Fibroblast of lung (primary cell): Measurements from ENCODE around the gene EYS. TPM values are rescaled to one million over a fixed set of nuclear protein-coding genes. Genes with fewer than 3 reads are reported as not detected.

Source experiments
- DNase-seq, 2 donors: peaks; one replicate each; pipeline versions ENCODE4 v3.0.0 to v3.0.0-alpha.2; 2010; ENCODE audit warnings: low read depth in 2 of 2
- H2AFZ ChIP-seq: 2 replicates; pipeline ENCODE4 v1.5.1; 2012; ENCODE audit warnings: low read length, control low read depth, inconsistent platforms
- H3K27ac ChIP-seq: 2 replicates; pipeline ENCODE4 v1.5.1; 2011; ENCODE audit warnings: low read length, control low read depth; ENCODE audit not compliant: insufficient read depth
- H3K27me3 ChIP-seq: 2 replicates; pipeline ENCODE4 v1.5.1; 2011; ENCODE audit warnings: mild to moderate bottlenecking, low read length; ENCODE audit not compliant: control insufficient read depth, insufficient read depth
- H3K36me3 ChIP-seq: 2 replicates; pipeline ENCODE4 v1.5.1; 2011; ENCODE audit warnings: low read length; ENCODE audit not compliant: control insufficient read depth, insufficient read depth
- H3K4me1 ChIP-seq: 2 replicates; pipeline ENCODE4 v1.5.1; 2011; ENCODE audit warnings: low read length; ENCODE audit not compliant: control insufficient read depth, insufficient read depth; ENCODE audit errors: extremely low read depth
- H3K4me2 ChIP-seq: 2 replicates; pipeline ENCODE4 v1.5.1; 2011; ENCODE audit warnings: low read length, control low read depth; ENCODE audit not compliant: insufficient read depth; ENCODE audit errors: extremely low read depth
- H3K4me3 ChIP-seq, 4 experiments: fragments of 200-600 bp in 1 of 4; sonication (generic) in 1 of 4; replicated peaks in 1 of 4; 2 replicates each; pipeline ENCODE4 v1.5.1; 2011 to 2016; ENCODE audit warnings: low read length in 4 of 4, low read depth in 3 of 4, mild to moderate bottlenecking in 3 of 4, control low read depth in 2 of 4, inconsistent platforms in 1 of 4, mixed read lengths in 1 of 4; ENCODE audit not compliant: insufficient read depth in 1 of 4; ENCODE audit errors: control extremely low read depth in 1 of 4
- H3K79me2 ChIP-seq: 2 replicates; pipeline ENCODE4 v1.5.1; 2012; ENCODE audit warnings: mild to moderate bottlenecking, low read length, inconsistent platforms; ENCODE audit not compliant: control insufficient read depth, insufficient read depth
- H3K9ac ChIP-seq: 2 replicates; pipeline ENCODE4 v1.5.1; 2011; ENCODE audit warnings: mild to moderate bottlenecking, low read length, control low read depth; ENCODE audit not compliant: insufficient read depth
- H3K9me3 ChIP-seq: 2 replicates; pipeline ENCODE4 v1.5.1; 2012; ENCODE audit warnings: low read depth, low read length; ENCODE audit not compliant: control insufficient read depth, insufficient read depth
- H4K20me1 ChIP-seq: 2 replicates; pipeline ENCODE4 v1.5.1; 2011; ENCODE audit warnings: low read length; ENCODE audit not compliant: control insufficient read depth, insufficient read depth; ENCODE audit errors: extremely low read depth
- CTCF ChIP-seq, 2 donors: IDR thresholded peaks in 1 of 2; conservative IDR thresholded peaks in 1 of 2; 1 replicate in 1 of 2; 2 replicates in 1 of 2; pipeline ENCODE4 v1.5.1; 2011 to 2012; ENCODE audit warnings: low read length in 2 of 2, control low read depth in 1 of 2, inconsistent platforms in 1 of 2, low read depth in 1 of 2, mild to moderate bottlenecking in 1 of 2
- EZH2 ChIP-seq: IDR thresholded peaks from 2 replicates; pipeline ENCODE4 v1.5.1; 2012; ENCODE audit warnings: low read length, control low read depth, mild to moderate bottlenecking; ENCODE audit errors: missing control alignments
- polyA plus RNA-seq, 2 donors: library from polyadenylated mRNA; depleted of rRNA in 1 of 2; stranded (reverse) in 1 of 2; unstranded in 1 of 2; fragments of >200 nt; gene quantifications; 2 replicates each; pipeline ENCODE4 v1.2.1, GENCODE V29; 2011 to 2012; ENCODE audit warnings: missing spikeins in 1 of 2
- total RNA-seq: library from RNA; depleted of rRNA; stranded (reverse); fragments of >200 nt; gene quantifications from 2 replicates; pipeline ENCODE4 v1.2.1, GENCODE V29; 2014

EYS gene
- total and polyA plus RNA-seq, 2 donors (not counting 1 experiment from before 2014, with no cell fraction given), result under 0.01 TPM; not detected in 1

- H3K9me3 ChIP-seq, result no peaks in the 10 kb centered on the region
- H2AFZ ChIP-seq, result no peak overlapping the region
- no peak for TF ChIP-seq CTCF (conservative IDR thresholded peaks at IDR 0.05 in 1 of 2, IDR thresholded peaks at IDR 0.05 in 1 of 2; ENCODE audit: low read depth in 1 of 2, low read length in 2 of 2)
- no peak for TF ChIP-seq EZH2
- H3K79me2 ChIP-seq, result no peaks in the 10 kb centered on the region
- H3K4me3 ChIP-seq, result no peak overlapping the region
- H3K36me3 ChIP-seq, result no peaks in the 10 kb centered on the region
- DNase-seq, result no peak
- H4K20me1 ChIP-seq, result no peaks in the 10 kb centered on the region
- H3K27ac ChIP-seq, result no peak overlapping the region
- no peaks in the 10 kb centered on the region for H3K4me1 ChIP-seq
- H3K27me3 ChIP-seq, result no peaks in the 10 kb centered on the region
- H3K4me2 ChIP-seq, result no peak overlapping the region
- no peak overlapping the region for H3K9ac ChIP-seq
Measured at GRCh38 chr6:65091561-65091960, 615.5 kb downstream of the EYS start.

DNA sequence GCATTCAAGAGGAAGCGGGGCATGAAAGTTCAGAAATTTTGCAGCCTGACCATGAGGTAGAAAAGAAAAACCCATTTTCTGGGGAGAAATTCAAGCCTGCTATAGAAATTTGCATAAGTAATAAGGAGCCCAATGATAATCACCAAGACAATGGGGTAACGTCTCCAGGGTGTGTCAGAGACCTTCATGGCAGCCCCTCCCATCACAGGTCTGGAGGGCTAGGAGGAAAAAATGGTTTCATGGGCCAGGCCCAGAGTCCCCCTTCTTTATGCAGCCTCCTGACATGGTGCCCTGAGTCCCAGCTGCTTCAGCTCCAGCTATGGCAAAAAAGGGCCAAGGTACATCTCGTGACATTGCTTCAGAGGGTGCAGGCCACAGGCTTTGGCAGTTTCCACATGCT lies 618.5 kb downstream of the EYS start:
- Histone ChIP-seq H3K9ac (no peak overlapping the region), H3K4me3 (no peak overlapping the region), H3K4me1 (no peaks in the 10 kb centered on the region), H2AFZ (no peak overlapping the region), H3K9me3 (no peaks in the 10 kb centered on the region), H3K27ac (no peak overlapping the region), H3K4me2 (no peak overlapping the region), H3K79me2 (no peaks in the 10 kb centered on the region), H3K27me3 (no peaks in the 10 kb centered on the region), H4K20me1 (no peaks in the 10 kb centered on the region), H3K36me3 (no peaks in the 10 kb centered on the region)
- DNase-seq, result no peak
- TF ChIP-seq CTCF (conservative IDR thresholded peaks at IDR 0.05 in 1 of 2, IDR thresholded peaks at IDR 0.05 in 1 of 2; ENCODE audit: low read depth in 1 of 2, low read length in 2 of 2) (no peak), EZH2 (no peak)

GRCh38 chr6:65081756-65082155 lies 625.3 kb downstream of the EYS start:
- no peak overlapping the region for H3K9ac ChIP-seq
- no peaks in the 10 kb centered on the region for H3K79me2 ChIP-seq
- H3K4me2 ChIP-seq, result no peak overlapping the region
- no peaks in the 10 kb centered on the region for H3K27me3 ChIP-seq
- H4K20me1 ChIP-seq, result no peaks in the 10 kb centered on the region
- no peak for DNase-seq
- no peaks in the 10 kb centered on the region for H3K4me1 ChIP-seq
- H3K4me3 ChIP-seq, result no peak overlapping the region
- H3K27ac ChIP-seq, result no peak overlapping the region
- no peaks in the 10 kb centered on the region for H3K36me3 ChIP-seq
- H2AFZ ChIP-seq, result no peak overlapping the region
- H3K9me3 ChIP-seq, result no peaks in the 10 kb centered on the region
- TF ChIP-seq EZH2 (no peak), CTCF (conservative IDR thresholded peaks at IDR 0.05 in 1 of 2, IDR thresholded peaks at IDR 0.05 in 1 of 2; ENCODE audit: low read depth in 1 of 2, low read length in 2 of 2) (no peak)
